ENCODE data around the gene IMPG1. TPM values are rescaled to one million over a fixed set of nuclear protein-coding genes. Genes with fewer than 3 reads are reported as not detected.

Gene IMPG1
- polyA plus RNA-seq (2013, experiment 1 of 2) = 0.11 TPM
- polyA plus RNA-seq (2013, experiment 2 of 2) = 0.11 TPM

DNA sequence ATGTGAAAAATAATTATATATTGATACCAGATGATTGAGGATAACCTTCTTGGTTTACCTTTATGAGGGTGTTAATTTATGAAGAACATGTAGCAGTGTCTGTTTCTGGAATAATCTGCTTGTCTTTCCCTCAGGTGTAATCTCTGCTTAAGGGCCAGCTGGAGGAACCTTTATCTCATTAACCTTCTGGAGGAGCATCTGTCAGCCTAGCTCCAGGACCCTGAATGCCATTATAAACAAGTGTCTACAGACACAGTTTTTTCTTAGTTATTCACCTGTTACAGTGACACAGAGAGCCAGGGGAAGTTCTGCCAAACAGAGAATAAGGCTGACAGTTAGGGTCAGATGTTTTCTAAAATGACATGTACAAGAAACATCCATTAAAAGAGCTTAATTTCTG, at the start of gene IMPG1:
Gene IMPG1, minus strand, starts transcription at position 101 of the 400 bp plus-strand sequence. CDS start 174 bp downstream, outside the sequence.
- Histone ChIP-seq H2BK120ac (ENCODE audit: low read depth, low read length) (no peak within 1 kb of the TSS), H4K91ac (ENCODE audit: low read depth, low read length, poor library complexity) (no peak within 1 kb of the TSS), H3K79me1 (ENCODE audit: low read depth, low read length) (no peaks in the 10 kb centered on the region), H3K4me1 (ENCODE audit: control insufficient read depth in 2 of 2, insufficient read depth in 1 of 2, low read depth in 1 of 2, low read length in 2 of 2) (no peaks in the 10 kb centered on the region), H3K4me2 (ENCODE audit: insufficient read depth, low read length, poor library complexity, severe bottlenecking) (no peak within 1 kb of the TSS), H3K9me3 (replicated peaks in 1 of 2; ENCODE audit: control insufficient read depth in 2 of 2, insufficient read depth in 1 of 2, low read depth in 1 of 2, low read length in 2 of 2) (no peaks in the 10 kb centered on the region), H3K14ac (ENCODE audit: low read length) (no peak within 1 kb of the TSS), H4K8ac (ENCODE audit: low read depth, low read length) (no peak within 1 kb of the TSS), H2BK12ac (ENCODE audit: low read length) (no peak within 1 kb of the TSS), H2AK5ac (ENCODE audit: low read depth, low read length) (no peak within 1 kb of the TSS), H2BK5ac (ENCODE audit: low read length) (no peak within 1 kb of the TSS), H2AFZ (ENCODE audit: low read length) (no peak within 1 kb of the TSS), H3K23ac (ENCODE audit: low read depth, low read length, poor library complexity) (no peak within 1 kb of the TSS), H3K4ac (ENCODE audit: low read length) (no peak within 1 kb of the TSS), H3K27me3 (ENCODE audit: control insufficient read depth in 3 of 3, insufficient read depth in 3 of 3, low read depth in 1 of 3, low read length in 3 of 3) (no peaks in the 10 kb centered on the region), H2BK15ac (ENCODE audit: low read length) (no peak within 1 kb of the TSS), H3K36me3 (replicated peaks in 1 of 2; ENCODE audit: control insufficient read depth in 2 of 2, insufficient read depth in 2 of 2, low read length in 2 of 2) (no peaks in the 10 kb centered on the region), H3K18ac (ENCODE audit: low read length) (no peak within 1 kb of the TSS), H3K27ac (replicated peaks; ENCODE audit: low read length) (no peak within 1 kb of the TSS), H3K9ac (ENCODE audit: low read depth, low read length, poor library complexity) (no peak within 1 kb of the TSS), H3K4me3 (ENCODE audit: low read length in 2 of 2) (no peak within 1 kb of the TSS)
- DNase-seq (ENCODE audit: low spot score) = no peak

DNA sequence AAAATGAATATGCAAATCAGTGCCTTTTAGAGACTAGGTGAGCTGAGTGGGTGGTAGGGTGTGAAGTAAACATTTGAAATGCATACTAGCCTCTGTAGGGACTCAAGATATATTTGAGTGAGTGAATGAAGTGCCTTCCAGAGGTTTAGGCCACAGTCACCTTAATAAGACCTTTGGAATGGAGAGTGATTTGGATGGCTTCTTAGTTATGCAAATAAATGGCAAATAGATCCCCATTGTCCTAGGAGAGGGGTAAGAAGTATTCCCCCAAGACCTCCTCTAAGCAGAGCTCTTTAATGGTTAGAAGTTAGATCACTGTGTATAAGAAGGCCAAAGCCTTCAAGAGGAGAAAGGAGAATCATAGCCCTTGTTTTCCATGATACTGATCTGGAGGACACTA, 47.8 kb upstream of the IMPG1 start:
- Histone ChIP-seq H2BK120ac (ENCODE audit: low read depth, low read length) (no peak overlapping the region), H3K9ac (ENCODE audit: low read depth, low read length, poor library complexity) (no peak overlapping the region), H3K79me1 (ENCODE audit: low read depth, low read length) (no peaks in the 10 kb centered on the region), H3K4me3 (ENCODE audit: low read length in 2 of 2) (no peak overlapping the region), H3K27me3 (ENCODE audit: control insufficient read depth in 3 of 3, insufficient read depth in 3 of 3, low read depth in 1 of 3, low read length in 3 of 3) (no peaks in the 10 kb centered on the region), H2BK15ac (ENCODE audit: low read length) (no peak overlapping the region), H3K14ac (ENCODE audit: low read length) (no peak overlapping the region), H2AFZ (ENCODE audit: low read length) (no peak overlapping the region), H3K9me3 (replicated peaks in 1 of 2; ENCODE audit: control insufficient read depth in 2 of 2, insufficient read depth in 1 of 2, low read depth in 1 of 2, low read length in 2 of 2) (no peaks in the 10 kb centered on the region), H3K27ac (replicated peaks; ENCODE audit: low read length) (no peak overlapping the region), H3K18ac (ENCODE audit: low read length) (no peak overlapping the region), H4K8ac (ENCODE audit: low read depth, low read length) (no peak overlapping the region), H2BK12ac (ENCODE audit: low read length) (no peak overlapping the region), H3K36me3 (replicated peaks in 1 of 2; ENCODE audit: control insufficient read depth in 2 of 2, insufficient read depth in 2 of 2, low read length in 2 of 2) (no peaks in the 10 kb centered on the region), H2AK5ac (ENCODE audit: low read depth, low read length) (no peak overlapping the region), H3K4me2 (ENCODE audit: insufficient read depth, low read length, poor library complexity, severe bottlenecking) (no peak overlapping the region), H3K23ac (ENCODE audit: low read depth, low read length, poor library complexity) (no peak overlapping the region), H3K4me1 (ENCODE audit: control insufficient read depth in 2 of 2, insufficient read depth in 1 of 2, low read depth in 1 of 2, low read length in 2 of 2) (no peaks in the 10 kb centered on the region), H3K4ac (ENCODE audit: low read length) (no peak overlapping the region), H4K91ac (ENCODE audit: low read depth, low read length, poor library complexity) (no peak overlapping the region), H2BK5ac (ENCODE audit: low read length) (no peak overlapping the region)
- no peak for DNase-seq (ENCODE audit: low spot score)

- Histone ChIP-seq H3K18ac (ENCODE audit: low read length) (no peak overlapping the region), H3K23ac (ENCODE audit: low read depth, low read length, poor library complexity) (no peak overlapping the region), H2BK12ac (ENCODE audit: low read length) (no peak overlapping the region), H3K79me1 (ENCODE audit: low read depth, low read length) (no peaks in the 10 kb centered on the region), H3K14ac (ENCODE audit: low read length) (no peak overlapping the region), H2BK120ac (ENCODE audit: low read depth, low read length) (no peak overlapping the region), H3K27me3 (ENCODE audit: control insufficient read depth in 3 of 3, insufficient read depth in 3 of 3, low read depth in 1 of 3, low read length in 3 of 3) (no peaks in the 10 kb centered on the region), H3K9ac (ENCODE audit: low read depth, low read length, poor library complexity) (no peak overlapping the region), H2AK5ac (ENCODE audit: low read depth, low read length) (no peak overlapping the region), H3K4ac (ENCODE audit: low read length) (no peak overlapping the region), H3K4me3 (ENCODE audit: low read length in 2 of 2) (no peak overlapping the region), H3K9me3 (replicated peaks in 1 of 2; ENCODE audit: control insufficient read depth in 2 of 2, insufficient read depth in 1 of 2, low read depth in 1 of 2, low read length in 2 of 2) (no peaks in the 10 kb centered on the region), H4K91ac (ENCODE audit: low read depth, low read length, poor library complexity) (no peak overlapping the region), H3K27ac (replicated peaks; ENCODE audit: low read length) (no peak overlapping the region), H3K36me3 (replicated peaks in 1 of 2; ENCODE audit: control insufficient read depth in 2 of 2, insufficient read depth in 2 of 2, low read length in 2 of 2) (no peaks in the 10 kb centered on the region), H4K8ac (ENCODE audit: low read depth, low read length) (no peak overlapping the region), H3K4me1 (ENCODE audit: control insufficient read depth in 2 of 2, insufficient read depth in 1 of 2, low read depth in 1 of 2, low read length in 2 of 2) (peaks cover 0 to 1% of the 10 kb centered on the region in 2 donors), H2BK5ac (ENCODE audit: low read length) (no peak overlapping the region), H3K4me2 (ENCODE audit: insufficient read depth, low read length, poor library complexity, severe bottlenecking) (no peak overlapping the region), H2BK15ac (ENCODE audit: low read length) (no peak overlapping the region), H2AFZ (ENCODE audit: low read length) (no peak overlapping the region)
- no peak for DNase-seq (ENCODE audit: low spot score)
These were observed 819 bp upstream of the IMPG1 start for GRCh38 chr6:76073281-76073680.

DNA sequence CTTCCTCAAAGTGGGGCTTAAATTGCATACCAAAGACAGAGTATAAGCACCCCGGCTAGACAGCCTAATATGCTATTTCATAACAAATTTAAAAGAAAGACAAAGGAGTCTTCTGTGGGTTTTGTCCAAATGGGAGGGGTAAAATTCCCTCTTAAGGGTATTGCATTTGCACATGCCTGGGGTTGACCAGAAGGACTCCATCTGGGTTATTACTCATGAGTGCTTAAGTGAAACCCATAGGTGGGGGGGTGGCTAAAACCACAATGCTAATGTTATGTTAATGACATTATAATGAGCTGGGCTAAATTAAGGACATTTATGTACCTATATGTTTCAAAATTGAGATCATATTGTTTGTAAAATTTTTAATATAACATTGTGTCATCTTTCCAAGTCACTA, 15.0 kb downstream of the IMPG1 start:
- Histone ChIP-seq H3K4ac (ENCODE audit: low read length) (no peak overlapping the region), H2BK5ac (ENCODE audit: low read length) (no peak overlapping the region), H3K23ac (ENCODE audit: low read depth, low read length, poor library complexity) (no peak overlapping the region), H3K27me3 (ENCODE audit: control insufficient read depth in 3 of 3, insufficient read depth in 3 of 3, low read depth in 1 of 3, low read length in 3 of 3) (no peaks in the 10 kb centered on the region), H3K27ac (replicated peaks; ENCODE audit: low read length) (no peak overlapping the region), H2AK5ac (ENCODE audit: low read depth, low read length) (no peak overlapping the region), H3K14ac (ENCODE audit: low read length) (no peak overlapping the region), H3K79me1 (ENCODE audit: low read depth, low read length) (no peaks in the 10 kb centered on the region), H3K9ac (ENCODE audit: low read depth, low read length, poor library complexity) (no peak overlapping the region), H3K18ac (ENCODE audit: low read length) (no peak overlapping the region), H3K36me3 (replicated peaks in 1 of 2; ENCODE audit: control insufficient read depth in 2 of 2, insufficient read depth in 2 of 2, low read length in 2 of 2) (no peaks in the 10 kb centered on the region), H2AFZ (ENCODE audit: low read length) (no peak overlapping the region), H3K4me1 (ENCODE audit: control insufficient read depth in 2 of 2, insufficient read depth in 1 of 2, low read depth in 1 of 2, low read length in 2 of 2) (peaks cover 0 to 2% of the 10 kb centered on the region in 2 donors), H2BK12ac (ENCODE audit: low read length) (no peak overlapping the region), H2BK15ac (ENCODE audit: low read length) (no peak overlapping the region), H4K8ac (ENCODE audit: low read depth, low read length) (no peak overlapping the region), H3K4me2 (ENCODE audit: insufficient read depth, low read length, poor library complexity, severe bottlenecking) (no peak overlapping the region), H3K9me3 (replicated peaks in 1 of 2; ENCODE audit: control insufficient read depth in 2 of 2, insufficient read depth in 1 of 2, low read depth in 1 of 2, low read length in 2 of 2) (no peaks in the 10 kb centered on the region), H4K91ac (ENCODE audit: low read depth, low read length, poor library complexity) (no peak overlapping the region), H2BK120ac (ENCODE audit: low read depth, low read length) (no peak overlapping the region), H3K4me3 (ENCODE audit: low read length in 2 of 2) (no peak overlapping the region)
- no peak for DNase-seq (ENCODE audit: low spot score)
- WGBS, 2 donors (ENCODE audit: extremely low coverage in 2 of 2, insufficient read length in 2 of 2, insufficient replicate concordance in 1 of 2) = no CpG with 5 or more reads among the region's 1 CpG
